B cell (primary cell): ENCODE results near the gene SMURF2. TPM values are rescaled to one million over a fixed set of nuclear protein-coding genes. Genes with fewer than 3 reads are reported as not detected.

Experiments used
- ATAC-seq: fragments of 200-7000 bp; cut with Tn5 transposase; one replicate; pipeline ENCODE4 v1.10.0; 2021; ENCODE audit warnings: low read depth, mild to moderate bottlenecking, moderate number of reproducible peaks, moderate library complexity
- CTCF ChIA-PET: fragments of 350-600 bp; sonication (Branson Sonifier 250); formaldehyde crosslinking; loops from one replicate; lab custom pipeline; 2021; ENCODE audit warnings: antibody characterized with exemption, inconsistent platforms; lab: Charles Lee
- POLR2A ChIA-PET: fragments of 350-600 bp; sonication (Branson Sonifier 250); formaldehyde crosslinking; loops from one replicate; lab custom pipeline; 2021; ENCODE audit warnings: antibody characterized with exemption; lab: Charles Lee
- DNase-seq: peaks from one replicate; pipeline ENCODE4 v3.0.0; 2013
- H2AFZ ChIP-seq: 2 replicates; pipeline ENCODE4 v1.6.1; 2012; ENCODE audit warnings: mild to moderate bottlenecking, low read depth, low read length; ENCODE audit not compliant: insufficient read depth, poor library complexity, severe bottlenecking
- H3K27ac ChIP-seq, 2 donors: 1 replicate in 1 of 2; 2 replicates in 1 of 2; pipeline ENCODE4 v1.5.1; 2012 to 2013; ENCODE audit warnings: low read length in 2 of 2, mild to moderate bottlenecking in 2 of 2, moderate library complexity in 1 of 2
- H3K27me3 ChIP-seq, 4 experiments: fragments of 200-600 bp in 1 of 4; sonication (generic) in 1 of 4; replicated peaks in 1 of 4; 1 replicate in 2 of 4; 2 replicates in 2 of 4; pipeline versions ENCODE4 v1.6.1 to v1.7.0; 2013 to 2016; ENCODE audit warnings: low read length in 3 of 4, mild to moderate bottlenecking in 2 of 4, mixed read lengths in 1 of 4, moderate library complexity in 1 of 4; ENCODE audit not compliant: insufficient read depth in 4 of 4, control insufficient read depth in 3 of 4; ENCODE audit errors: control extremely low read depth in 1 of 4
- H3K36me3 ChIP-seq, 2 experiments: replicated peaks in 1 of 2; 1 replicate in 1 of 2; 2 replicates in 1 of 2; pipeline versions ENCODE4 v1.6.1 to v1.7.1; 2013; ENCODE audit warnings: low read length in 1 of 2; ENCODE audit not compliant: insufficient read depth in 2 of 2, control insufficient read depth in 1 of 2; ENCODE audit errors: control extremely low read depth in 1 of 2, extremely low read depth in 1 of 2
- H3K4me1 ChIP-seq, 2 donors: fragments of 200-600 bp in 1 of 2; sonication (generic) in 1 of 2; 1 replicate in 1 of 2; 2 replicates in 1 of 2; pipeline versions ENCODE4 v1.5.1 to v1.6.1; 2013 to 2017; ENCODE audit warnings: low read length in 2 of 2; ENCODE audit not compliant: control insufficient read depth in 2 of 2, insufficient read depth in 2 of 2
- H3K4me2 ChIP-seq: replicated peaks from 2 replicates; pipeline ENCODE3; 2012; ENCODE audit warnings: mild to moderate bottlenecking, low read depth, low read length; ENCODE audit not compliant: poor library complexity, severe bottlenecking
- H3K4me3 ChIP-seq, 5 experiments: fragments of 200-600 bp in 1 of 5; sonication (generic) in 1 of 5; 1 replicate in 3 of 5; 2 replicates in 2 of 5; pipeline versions ENCODE4 v1.5.1 to v1.7.0; 2011 to 2016; ENCODE audit warnings: low read length in 4 of 5, mild to moderate bottlenecking in 4 of 5, low read depth in 2 of 5, control low read depth in 1 of 5, moderate library complexity in 1 of 5; ENCODE audit not compliant: insufficient read depth in 1 of 5; ENCODE audit errors: control extremely low read depth in 1 of 5, extremely low read depth in 1 of 5
- H3K79me2 ChIP-seq: fragments of 200-600 bp; sonication (generic); one replicate; pipeline ENCODE4 v1.6.0; 2016; ENCODE audit warnings: low read length; ENCODE audit not compliant: control insufficient read depth, insufficient read depth
- H3K9ac ChIP-seq: fragments of 200-600 bp; sonication (generic); 2 replicates; pipeline ENCODE4 v1.6.1; 2017; ENCODE audit warnings: mild to moderate bottlenecking, low read length, moderate library complexity
- H3K9me3 ChIP-seq, 3 donors: one replicate each; pipeline versions ENCODE4 v1.6.1 to v1.7.1; 2013; ENCODE audit warnings: low read length in 2 of 3; ENCODE audit not compliant: control insufficient read depth in 2 of 3, insufficient read depth in 1 of 3; ENCODE audit errors: control extremely low read depth in 1 of 3
- H4K20me1 ChIP-seq: 2 replicates; pipeline ENCODE4 v1.6.0; 2012; ENCODE audit warnings: mild to moderate bottlenecking, low read length; ENCODE audit not compliant: insufficient read depth, control insufficient read depth, poor library complexity, severe bottlenecking
- H3K27ac Mint-ChIP-seq: one replicate; pipeline ENCODE4 v1.8.0; 2021; ENCODE audit warnings: mixed read lengths
- H3K27me3 Mint-ChIP-seq: one replicate; pipeline ENCODE4 v1.8.0; 2021; ENCODE audit warnings: mixed read lengths
- H3K4me1 Mint-ChIP-seq: one replicate; pipeline ENCODE4 v1.8.0; 2021; ENCODE audit warnings: mixed read lengths
- H3K4me3 Mint-ChIP-seq: one replicate; pipeline ENCODE4 v1.8.0; 2021; ENCODE audit warnings: mixed read lengths
- H3K9me3 Mint-ChIP-seq: one replicate; pipeline ENCODE4 v1.8.0; 2022; ENCODE audit warnings: mixed read lengths; ENCODE audit not compliant: insufficient read depth
- EZH2 ChIP-seq: IDR thresholded peaks from 2 replicates; pipeline ENCODE4 v1.6.1; 2012; ENCODE audit warnings: borderline replicate concordance, low read depth, mild to moderate bottlenecking, moderate library complexity, low read length; ENCODE audit not compliant: insufficient read depth, poor library complexity, severe bottlenecking
- WGBS: methylation state at CpG from one replicate; pipeline ENCODE4 v1.1.5; 2013; ENCODE audit warnings: missing lambda C conversion rate; ENCODE audit not compliant: insufficient coverage; 5-methylcytosine and 5-hydroxymethylcytosine counted together
- intact Hi-C: fragments of 100-400 bp; cut with micrococcal nuclease; formaldehyde crosslinking; loops from one replicate; pipeline ENCODE4 v1.10.0; 2022
- polyA plus RNA-seq: library from polyadenylated mRNA; depleted of rRNA; stranded (reverse); fragments of >200 nt; gene quantifications from 2 replicates; pipeline ENCODE4 v1.2.3, GENCODE V29; 2012
- total RNA-seq, 2 donors: library from RNA; stranded (reverse); fragments of 120-200 nt in 1 of 2; gene quantifications; 1 replicate in 1 of 2; 2 replicates in 1 of 2; pipeline versions ENCODE4 v1.2.3 to v1.2.4, GENCODE V29; 2013 to 2022
- TF ChIP-seq, protein P1 (sequence below): fragments of 200-600 bp; IDR thresholded peaks from one replicate; pipeline ENCODE4 v1.8.0; 2022; ENCODE audit warnings: antibody characterized with exemption, mild to moderate bottlenecking

Gene SMURF2
- total and polyA plus RNA-seq, 2 donors (not counting 1 experiment from before 2014, with no cell fraction given), result 9.2 to 32.8 TPM

DNA sequence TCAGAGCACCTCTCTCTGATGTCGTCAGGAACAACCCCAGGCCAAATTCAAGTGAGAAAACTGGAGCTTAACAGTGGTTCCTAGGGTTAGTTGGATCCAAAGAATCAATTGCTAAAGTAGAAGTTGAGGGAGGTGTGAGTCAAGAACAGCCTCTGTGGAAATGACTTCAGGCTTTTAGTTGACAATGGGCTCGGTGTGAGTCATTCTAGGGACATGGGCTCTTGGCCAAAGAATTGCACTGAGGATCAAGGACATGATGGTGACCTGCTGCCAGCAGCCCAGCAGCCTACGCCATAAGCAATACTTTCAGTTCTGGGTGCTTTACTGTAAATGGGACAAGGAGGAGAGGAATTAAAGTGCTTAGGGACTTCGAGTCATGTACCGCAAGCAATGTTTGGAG, 32.1 kb upstream of the SMURF2 start:
- intact Hi-C loops, result no loop called here
- 85% methylated on average over 4 of the region's 5 CpGs for WGBS
- Histone ChIP-seq H3K36me3 (no peaks in the 10 kb centered on the region), H2AFZ (no peak overlapping the region), H3K9ac (no peak overlapping the region), H3K4me1 (no peaks in the 10 kb centered on the region), H3K4me3 (no peak overlapping the region), H3K9me3 (no peaks in the 10 kb centered on the region), H3K79me2 (no peaks in the 10 kb centered on the region), H3K27ac (no peak overlapping the region), H4K20me1 (no peaks in the 10 kb centered on the region), H3K27me3 (no peaks in the 10 kb centered on the region), H3K4me2 (no peak overlapping the region)
- CTCF ChIA-PET, result no interaction called here
- POLR2A ChIA-PET, result no interaction called here
- no peaks in the 10 kb centered on the region for H3K4me1 Mint-ChIP-seq
- TF ChIP-seq, protein P1, sequence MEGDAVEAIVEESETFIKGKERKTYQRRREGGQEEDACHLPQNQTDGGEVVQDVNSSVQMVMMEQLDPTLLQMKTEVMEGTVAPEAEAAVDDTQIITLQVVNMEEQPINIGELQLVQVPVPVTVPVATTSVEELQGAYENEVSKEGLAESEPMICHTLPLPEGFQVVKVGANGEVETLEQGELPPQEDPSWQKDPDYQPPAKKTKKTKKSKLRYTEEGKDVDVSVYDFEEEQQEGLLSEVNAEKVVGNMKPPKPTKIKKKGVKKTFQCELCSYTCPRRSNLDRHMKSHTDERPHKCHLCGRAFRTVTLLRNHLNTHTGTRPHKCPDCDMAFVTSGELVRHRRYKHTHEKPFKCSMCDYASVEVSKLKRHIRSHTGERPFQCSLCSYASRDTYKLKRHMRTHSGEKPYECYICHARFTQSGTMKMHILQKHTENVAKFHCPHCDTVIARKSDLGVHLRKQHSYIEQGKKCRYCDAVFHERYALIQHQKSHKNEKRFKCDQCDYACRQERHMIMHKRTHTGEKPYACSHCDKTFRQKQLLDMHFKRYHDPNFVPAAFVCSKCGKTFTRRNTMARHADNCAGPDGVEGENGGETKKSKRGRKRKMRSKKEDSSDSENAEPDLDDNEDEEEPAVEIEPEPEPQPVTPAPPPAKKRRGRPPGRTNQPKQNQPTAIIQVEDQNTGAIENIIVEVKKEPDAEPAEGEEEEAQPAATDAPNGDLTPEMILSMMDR, result no peak
- TF ChIP-seq EZH2, result no peak
- ATAC-seq (no peak), DNase-seq (no peak)
- no peak overlapping the region for H3K27ac Mint-ChIP-seq
- no peak overlapping the region for H3K4me3 Mint-ChIP-seq
- H3K27me3 Mint-ChIP-seq, result peaks cover 9% of the 10 kb centered on the region
- H3K9me3 Mint-ChIP-seq, result no peaks in the 10 kb centered on the region

DNA sequence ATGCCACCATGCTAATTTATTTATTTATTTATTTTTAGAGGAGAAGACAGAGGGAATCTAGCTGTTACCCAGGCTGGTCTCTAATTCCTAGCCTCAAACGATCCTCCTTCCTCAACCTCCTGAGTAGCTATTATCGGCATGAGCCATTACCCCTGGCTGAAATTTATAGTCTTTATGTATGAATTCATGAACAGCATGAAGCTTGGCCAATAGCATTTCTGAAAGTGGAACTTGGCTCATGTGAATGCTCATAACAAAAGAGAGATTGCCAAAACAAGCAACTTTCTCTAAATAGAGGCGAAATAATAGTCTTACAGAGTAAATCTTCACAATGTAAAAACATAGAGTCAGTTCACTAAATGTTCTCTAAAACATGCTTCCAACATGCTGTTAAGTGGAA, 30.1 kb upstream of the SMURF2 start:
- no peaks in the 10 kb centered on the region for H4K20me1 ChIP-seq
- Mint-ChIP-seq H3K4me3 (no peak overlapping the region), H3K9me3 (no peaks in the 10 kb centered on the region), H3K4me1 (no peaks in the 10 kb centered on the region), H3K27ac (no peak overlapping the region), H3K27me3 (peaks cover 6% of the 10 kb centered on the region)
- no peaks in the 10 kb centered on the region for H3K27me3 ChIP-seq
- no CpG with 5 or more reads among the region's 3 CpGs for WGBS
- H3K9me3 ChIP-seq, result no peaks in the 10 kb centered on the region
- H3K4me1 ChIP-seq, result no peaks in the 10 kb centered on the region
- ChIA-PET CTCF (no interaction called here), POLR2A (no interaction called here)
- H3K79me2 ChIP-seq, result no peaks in the 10 kb centered on the region
- intact Hi-C loops, result no loop called here
- H3K4me3 ChIP-seq, result no peak overlapping the region
- no peak overlapping the region for H3K4me2 ChIP-seq
- H3K27ac ChIP-seq, result no peak overlapping the region
- no peaks in the 10 kb centered on the region for H3K36me3 ChIP-seq
- H2AFZ ChIP-seq, result no peak overlapping the region
- ATAC-seq, result no peak
- DNase-seq, result no peak
- H3K9ac ChIP-seq, result no peak overlapping the region
- no peak for TF ChIP-seq EZH2
